BLaER1 treated with 17β-estradiol and CSF1 and Interleukin-3, amounts not matched to agents 10 nM and 100 nM (cell line): ENCODE results near the gene CRKL.
A peak's percentile ranks its signal among the peaks of the same experiment; 100 is the strongest.

Experiments
- H3K27ac ChIP-seq, 11 experiments: shearing (Covaris generic); formaldehyde crosslinking; 2 replicates each; pipeline ENCODE4 v1.8.1; 2022
- H3K27me3 ChIP-seq, 11 experiments: shearing (Covaris generic); formaldehyde crosslinking; 2 replicates each; pipeline ENCODE4 v1.8.1; 2022
- H3K36me3 ChIP-seq, 11 experiments: shearing (Covaris generic); formaldehyde crosslinking; 2 replicates each; pipeline ENCODE4 v1.8.1; 2022
- H3K4me1 ChIP-seq, 10 experiments: shearing (Covaris generic); formaldehyde crosslinking; 2 replicates each; pipeline ENCODE4 v1.8.1; 2022
- H3K4me2 ChIP-seq, 11 experiments: shearing (Covaris generic); formaldehyde crosslinking; 2 replicates each; pipeline ENCODE4 v1.8.1; 2022
- H3K4me3 ChIP-seq, 10 experiments: shearing (Covaris generic); formaldehyde crosslinking; 2 replicates each; pipeline ENCODE4 v1.8.1; 2022
- H3K9ac ChIP-seq, 11 experiments: shearing (Covaris generic); formaldehyde crosslinking; 2 replicates each; pipeline ENCODE4 v1.8.1; 2022
- H3K9me3 ChIP-seq, 11 experiments: shearing (Covaris generic); formaldehyde crosslinking; replicated peaks in 1 of 11; 2 replicates each; pipeline ENCODE4 v1.8.1; 2022
- H4K20me1 ChIP-seq, 11 experiments: shearing (Covaris generic); formaldehyde crosslinking; 2 replicates each; pipeline ENCODE4 v1.8.1; 2022
- Cebpa-rat ChIP-seq, 11 experiments: shearing (Covaris generic); IDR thresholded peaks; 2 replicates each; pipeline ENCODE4 v1.8.1; 2022

The CRKL gene

GRCh38 chr22:21001601-21002325 lies 84.6 kb downstream of the CRKL start, which contains the start of gene THAP7:
Gene THAP7, minus strand, starts transcription at chr22:21002118. Its CDS starts 207 bp downstream, at chr22:21001911.
- Histone ChIP-seq H3K9me3 (no peaks in the 10 kb centered on the region), H3K27me3 (no peaks in the 10 kb centered on the region), H3K27ac (peak within 1 kb of the TSS; percentile 92 to 98 (median 96)), H4K20me1 (peaks cover 0 to 46% (median 41%) of the 10 kb centered on the region in 11 experiments; a peak in 17 of 22 replicates), H3K4me2 (peak within 1 kb of the TSS; percentile 96 to 100 (median 99)), H3K4me1 (peaks cover 33 to 43% (median 37%) of the 10 kb centered on the region in 10 experiments), H3K36me3 (peaks cover 29 to 41% (median 38%) of the 10 kb centered on the region in 11 experiments; a peak in 21 of 22 replicates), H3K4me3 (peak within 1 kb of the TSS; percentile 62 to 82 (median 77)), H3K9ac (peak within 1 kb of the TSS; percentile 89 to 98 (median 95))
- no peak for TF ChIP-seq Cebpa-rat (IDR thresholded peaks at IDR 0.05)
